ENCODE measurements around the gene PDIA6.

PDIA6 gene

DNA sequence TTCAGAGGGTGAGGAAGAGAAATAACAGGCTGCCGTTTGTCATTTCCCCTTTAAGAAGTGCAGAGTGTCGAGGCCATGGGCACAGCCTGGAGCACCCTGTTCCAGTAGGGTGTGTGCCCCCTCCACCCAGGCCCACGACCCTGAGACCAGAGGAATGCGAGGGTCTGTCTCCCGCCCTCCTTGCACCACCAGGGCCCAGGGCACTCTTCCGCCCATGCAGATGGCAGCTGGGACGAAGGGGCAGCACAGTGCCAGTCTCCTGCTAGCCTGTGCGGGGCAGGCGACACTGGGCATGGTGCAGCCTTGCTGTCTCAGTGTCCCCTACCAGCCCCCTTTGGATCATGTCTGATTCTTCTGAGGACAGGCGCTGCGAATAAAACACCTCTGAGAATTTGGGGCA is 15.8 kb upstream of the PDIA6 start:
- ATAC-seq, result no peak
- TF ChIP-seq, protein P1, sequence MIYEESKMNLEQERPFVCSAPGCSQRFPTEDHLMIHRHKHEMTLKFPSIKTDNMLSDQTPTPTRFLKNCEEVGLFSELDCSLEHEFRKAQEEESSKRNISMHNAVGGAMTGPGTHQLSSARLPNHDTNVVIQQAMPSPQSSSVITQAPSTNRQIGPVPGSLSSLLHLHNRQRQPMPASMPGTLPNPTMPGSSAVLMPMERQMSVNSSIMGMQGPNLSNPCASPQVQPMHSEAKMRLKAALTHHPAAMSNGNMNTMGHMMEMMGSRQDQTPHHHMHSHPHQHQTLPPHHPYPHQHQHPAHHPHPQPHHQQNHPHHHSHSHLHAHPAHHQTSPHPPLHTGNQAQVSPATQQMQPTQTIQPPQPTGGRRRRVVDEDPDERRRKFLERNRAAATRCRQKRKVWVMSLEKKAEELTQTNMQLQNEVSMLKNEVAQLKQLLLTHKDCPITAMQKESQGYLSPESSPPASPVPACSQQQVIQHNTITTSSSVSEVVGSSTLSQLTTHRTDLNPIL (CRISPR knock-in tag; IDR thresholded peaks at IDR 0.05; ENCODE audit: low read depth), result no peak
- TF ChIP-seq PPARA (CRISPR knock-in tag; IDR thresholded peaks at IDR 0.05; ENCODE audit: borderline replicate concordance) (no peak), ARNTL (CRISPR knock-in tag; IDR thresholded peaks at IDR 0.05; ENCODE audit: borderline replicate concordance, low read depth) (no peak), ZNF565 (CRISPR knock-in tag; conservative IDR thresholded peaks at IDR 0.05; ENCODE audit: low read depth) (no peak), CSDC2 (CRISPR knock-in tag; IDR thresholded peaks at IDR 0.05) (no peak)
- TF ChIP-seq, protein P2, sequence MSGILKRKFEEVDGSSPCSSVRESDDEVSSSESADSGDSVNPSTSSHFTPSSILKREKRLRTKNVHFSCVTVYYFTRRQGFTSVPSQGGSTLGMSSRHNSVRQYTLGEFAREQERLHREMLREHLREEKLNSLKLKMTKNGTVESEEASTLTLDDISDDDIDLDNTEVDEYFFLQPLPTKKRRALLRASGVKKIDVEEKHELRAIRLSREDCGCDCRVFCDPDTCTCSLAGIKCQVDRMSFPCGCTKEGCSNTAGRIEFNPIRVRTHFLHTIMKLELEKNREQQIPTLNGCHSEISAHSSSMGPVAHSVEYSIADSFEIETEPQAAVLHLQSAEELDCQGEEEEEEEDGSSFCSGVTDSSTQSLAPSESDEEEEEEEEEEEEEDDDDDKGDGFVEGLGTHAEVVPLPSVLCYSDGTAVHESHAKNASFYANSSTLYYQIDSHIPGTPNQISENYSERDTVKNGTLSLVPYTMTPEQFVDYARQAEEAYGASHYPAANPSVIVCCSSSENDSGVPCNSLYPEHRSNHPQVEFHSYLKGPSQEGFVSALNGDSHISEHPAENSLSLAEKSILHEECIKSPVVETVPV (CRISPR knock-in tag; IDR thresholded peaks at IDR 0.05), result no peak

DNA sequence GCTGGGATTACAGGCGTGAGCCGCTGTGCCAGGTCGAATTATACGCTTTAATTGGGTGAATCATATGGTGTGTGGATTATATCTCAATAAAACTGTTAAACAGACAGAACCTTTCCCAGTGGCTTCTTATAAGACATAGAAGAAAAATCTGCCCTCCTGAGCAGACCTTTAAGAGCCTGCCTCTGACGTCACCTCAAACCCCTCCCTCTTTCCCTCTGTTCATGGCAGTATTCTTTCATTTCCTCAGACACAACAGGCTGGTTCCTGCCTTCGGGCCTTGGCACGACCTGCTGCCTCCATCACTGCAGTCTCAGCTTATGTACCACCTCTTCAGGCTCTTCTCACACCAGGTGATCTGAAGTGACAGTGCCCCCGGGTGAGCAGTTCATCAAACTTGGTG is 14.0 kb upstream of the PDIA6 start:
- no peak for ATAC-seq
- TF ChIP-seq, protein P1 (CRISPR knock-in tag; IDR thresholded peaks at IDR 0.05; ENCODE audit: low read depth), result no peak
- TF ChIP-seq ZFP3 (CRISPR knock-in tag; IDR thresholded peaks at IDR 0.05) (no peak), OSR1 (CRISPR knock-in tag; IDR thresholded peaks at IDR 0.05) (no peak), TCF4 (CRISPR knock-in tag; IDR thresholded peaks at IDR 0.05; ENCODE audit: borderline replicate concordance) (no peak), ZC3H10 (CRISPR knock-in tag; IDR thresholded peaks at IDR 0.05) (no peak), ZNF8 (CRISPR knock-in tag; IDR thresholded peaks at IDR 0.05) (no peak), CSDC2 (CRISPR knock-in tag; IDR thresholded peaks at IDR 0.05) (no peak), RARB (CRISPR knock-in tag; IDR thresholded peaks at IDR 0.05) (no peak), PPARA (CRISPR knock-in tag; IDR thresholded peaks at IDR 0.05; ENCODE audit: borderline replicate concordance) (no peak), ZNF565 (CRISPR knock-in tag; conservative IDR thresholded peaks at IDR 0.05; ENCODE audit: low read depth) (no peak), BACH2 (CRISPR knock-in tag; IDR thresholded peaks at IDR 0.05; ENCODE audit: borderline replicate concordance) (no peak), GLIS3 (CRISPR knock-in tag; IDR thresholded peaks at IDR 0.05) (no peak), ISL1 (CRISPR knock-in tag; IDR thresholded peaks at IDR 0.05) (no peak), ZNF70 (CRISPR knock-in tag; IDR thresholded peaks at IDR 0.05) (no peak), ESRRG (CRISPR knock-in tag; IDR thresholded peaks at IDR 0.05) (no peak)
- TF ChIP-seq, protein P3, sequence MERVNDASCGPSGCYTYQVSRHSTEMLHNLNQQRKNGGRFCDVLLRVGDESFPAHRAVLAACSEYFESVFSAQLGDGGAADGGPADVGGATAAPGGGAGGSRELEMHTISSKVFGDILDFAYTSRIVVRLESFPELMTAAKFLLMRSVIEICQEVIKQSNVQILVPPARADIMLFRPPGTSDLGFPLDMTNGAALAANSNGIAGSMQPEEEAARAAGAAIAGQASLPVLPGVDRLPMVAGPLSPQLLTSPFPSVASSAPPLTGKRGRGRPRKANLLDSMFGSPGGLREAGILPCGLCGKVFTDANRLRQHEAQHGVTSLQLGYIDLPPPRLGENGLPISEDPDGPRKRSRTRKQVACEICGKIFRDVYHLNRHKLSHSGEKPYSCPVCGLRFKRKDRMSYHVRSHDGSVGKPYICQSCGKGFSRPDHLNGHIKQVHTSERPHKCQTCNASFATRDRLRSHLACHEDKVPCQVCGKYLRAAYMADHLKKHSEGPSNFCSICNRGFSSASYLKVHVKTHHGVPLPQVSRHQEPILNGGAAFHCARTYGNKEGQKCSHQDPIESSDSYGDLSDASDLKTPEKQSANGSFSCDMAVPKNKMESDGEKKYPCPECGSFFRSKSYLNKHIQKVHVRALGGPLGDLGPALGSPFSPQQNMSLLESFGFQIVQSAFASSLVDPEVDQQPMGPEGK (CRISPR knock-in tag; IDR thresholded peaks at IDR 0.05; ENCODE audit: borderline replicate concordance), result no peak
- TF ChIP-seq, protein P4, sequence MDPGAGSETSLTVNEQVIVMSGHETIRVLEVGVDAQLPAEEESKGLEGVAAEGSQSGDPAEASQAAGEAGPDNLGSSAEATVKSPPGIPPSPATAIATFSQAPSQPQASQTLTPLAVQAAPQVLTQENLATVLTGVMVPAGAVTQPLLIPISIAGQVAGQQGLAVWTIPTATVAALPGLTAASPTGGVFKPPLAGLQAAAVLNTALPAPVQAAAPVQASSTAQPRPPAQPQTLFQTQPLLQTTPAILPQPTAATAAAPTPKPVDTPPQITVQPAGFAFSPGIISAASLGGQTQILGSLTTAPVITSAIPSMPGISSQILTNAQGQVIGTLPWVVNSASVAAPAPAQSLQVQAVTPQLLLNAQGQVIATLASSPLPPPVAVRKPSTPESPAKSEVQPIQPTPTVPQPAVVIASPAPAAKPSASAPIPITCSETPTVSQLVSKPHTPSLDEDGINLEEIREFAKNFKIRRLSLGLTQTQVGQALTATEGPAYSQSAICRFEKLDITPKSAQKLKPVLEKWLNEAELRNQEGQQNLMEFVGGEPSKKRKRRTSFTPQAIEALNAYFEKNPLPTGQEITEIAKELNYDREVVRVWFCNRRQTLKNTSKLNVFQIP (CRISPR knock-in tag; IDR thresholded peaks at IDR 0.05; ENCODE audit: borderline replicate concordance, low read depth), result no peak
- TF ChIP-seq, protein P5, sequence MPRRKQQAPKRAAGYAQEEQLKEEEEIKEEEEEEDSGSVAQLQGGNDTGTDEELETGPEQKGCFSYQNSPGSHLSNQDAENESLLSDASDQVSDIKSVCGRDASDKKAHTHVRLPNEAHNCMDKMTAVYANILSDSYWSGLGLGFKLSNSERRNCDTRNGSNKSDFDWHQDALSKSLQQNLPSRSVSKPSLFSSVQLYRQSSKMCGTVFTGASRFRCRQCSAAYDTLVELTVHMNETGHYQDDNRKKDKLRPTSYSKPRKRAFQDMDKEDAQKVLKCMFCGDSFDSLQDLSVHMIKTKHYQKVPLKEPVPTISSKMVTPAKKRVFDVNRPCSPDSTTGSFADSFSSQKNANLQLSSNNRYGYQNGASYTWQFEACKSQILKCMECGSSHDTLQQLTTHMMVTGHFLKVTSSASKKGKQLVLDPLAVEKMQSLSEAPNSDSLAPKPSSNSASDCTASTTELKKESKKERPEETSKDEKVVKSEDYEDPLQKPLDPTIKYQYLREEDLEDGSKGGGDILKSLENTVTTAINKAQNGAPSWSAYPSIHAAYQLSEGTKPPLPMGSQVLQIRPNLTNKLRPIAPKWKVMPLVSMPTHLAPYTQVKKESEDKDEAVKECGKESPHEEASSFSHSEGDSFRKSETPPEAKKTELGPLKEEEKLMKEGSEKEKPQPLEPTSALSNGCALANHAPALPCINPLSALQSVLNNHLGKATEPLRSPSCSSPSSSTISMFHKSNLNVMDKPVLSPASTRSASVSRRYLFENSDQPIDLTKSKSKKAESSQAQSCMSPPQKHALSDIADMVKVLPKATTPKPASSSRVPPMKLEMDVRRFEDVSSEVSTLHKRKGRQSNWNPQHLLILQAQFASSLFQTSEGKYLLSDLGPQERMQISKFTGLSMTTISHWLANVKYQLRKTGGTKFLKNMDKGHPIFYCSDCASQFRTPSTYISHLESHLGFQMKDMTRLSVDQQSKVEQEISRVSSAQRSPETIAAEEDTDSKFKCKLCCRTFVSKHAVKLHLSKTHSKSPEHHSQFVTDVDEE (CRISPR knock-in tag; IDR thresholded peaks at IDR 0.05), result no peak
- TF ChIP-seq, protein P2 (CRISPR knock-in tag; IDR thresholded peaks at IDR 0.05), result no peak

Measured in SK-N-SH treated with all-trans-retinoic acid at 6 μM for 48 hours (cell line).